HG03442 (cell line): Measurements from ENCODE around the gene TCF7L2.

Experiments used
- ATAC-seq: cut with Tn5 transposase; IDR thresholded peaks from one replicate; pipeline ENCODE4 v1.9.1; 2021; ENCODE audit warnings: mild to moderate bottlenecking, moderate library complexity; ENCODE audit not compliant: unreplicated experiment

The TCF7L2 gene

GRCh38 chr10:112991888-112992491 is 41.9 kb downstream of the TCF7L2 start:
- no peak for ATAC-seq

GRCh38 chr10:112996462-112996861 is 46.4 kb downstream of the TCF7L2 start:
- no peak for ATAC-seq

- ATAC-seq, result no peak
Measured at GRCh38 chr10:112999102-112999501, 49.1 kb downstream of the TCF7L2 start.

GRCh38 chr10:113000442-113000841 is 50.4 kb downstream of the TCF7L2 start:
- ATAC-seq, result no peak

GRCh38 chr10:113000876-113001598 is 51.0 kb downstream of the TCF7L2 start:
- ATAC-seq, result no peak

GRCh38 chr10:113001599-113002448 is 51.8 kb downstream of the TCF7L2 start:
- ATAC-seq, result no peak

- no peak for ATAC-seq
Measured at GRCh38 chr10:113002449-113002777, 52.4 kb downstream of the TCF7L2 start.

GRCh38 chr10:113003052-113003451 is 53.0 kb downstream of the TCF7L2 start:
- ATAC-seq, result no peak

GRCh38 chr10:113004069-113004618 is 54.1 kb downstream of the TCF7L2 start:
- no peak for ATAC-seq

GRCh38 chr10:113005380-113005779 is 55.3 kb downstream of the TCF7L2 start:
- no peak for ATAC-seq

GRCh38 chr10:113006656-113007342 is 56.8 kb downstream of the TCF7L2 start:
- ATAC-seq, result no peak

GRCh38 chr10:113007343-113007771 is 57.3 kb downstream of the TCF7L2 start:
- no peak for ATAC-seq

- no peak for ATAC-seq
Measured at GRCh38 chr10:113007821-113008220, 57.8 kb downstream of the TCF7L2 start.

GRCh38 chr10:113011592-113012374 is 61.7 kb downstream of the TCF7L2 start:
- no peak for ATAC-seq

GRCh38 chr10:113015201-113015600 is 65.2 kb downstream of the TCF7L2 start:
- no peak for ATAC-seq

- ATAC-seq, result no peak
Measured at GRCh38 chr10:113017376-113017775, 67.3 kb downstream of the TCF7L2 start.

- no peak for ATAC-seq
Measured at GRCh38 chr10:113018034-113018433, 68.0 kb downstream of the TCF7L2 start.

- ATAC-seq, result no peak
Measured at GRCh38 chr10:113019096-113019495, 69.0 kb downstream of the TCF7L2 start.

GRCh38 chr10:113019692-113020474 is 69.8 kb downstream of the TCF7L2 start:
- ATAC-seq, result no peak

- ATAC-seq, result no peak
Measured at GRCh38 chr10:113020475-113020753, 70.4 kb downstream of the TCF7L2 start.
